Kidney (tissue), 14 donors: ENCODE measurements around the gene MYL10. TPM values are rescaled to one million over a fixed set of nuclear protein-coding genes. Genes with fewer than 3 reads are reported as not detected.

ENCODE experiments used
- DNase-seq, 5 donors: peaks; one replicate each; pipeline ENCODE4 v3.0.0-alpha.2; 2013 to 2020
- FAIRE-seq: peaks from 2 replicates; lab custom pipeline; 2012; peaks lifted over from hg19 to GRCh38; lab: Jason Lieb, UNC
- H3K27ac ChIP-seq, 2 donors: one replicate each; pipeline ENCODE4 v1.7.0; 2013; ENCODE audit warnings: low read depth in 2 of 2, low read length in 2 of 2, inconsistent platforms in 1 of 2
- H3K27me3 ChIP-seq: one replicate; pipeline ENCODE4 v1.7.1; 2013; ENCODE audit warnings: low read length, inconsistent platforms; ENCODE audit not compliant: control insufficient read depth, insufficient read depth
- H3K36me3 ChIP-seq, 3 donors: one replicate each; pipeline versions ENCODE4 v1.7.0 to v1.7.1; 2013; ENCODE audit warnings: low read length in 3 of 3, control low read depth in 1 of 3, inconsistent platforms in 1 of 3; ENCODE audit not compliant: insufficient read depth in 3 of 3, control insufficient read depth in 2 of 3
- H3K4me1 ChIP-seq, 3 donors: one replicate each; pipeline versions ENCODE4 v1.7.0 to v1.7.1; 2013; ENCODE audit warnings: low read length in 3 of 3, inconsistent platforms in 1 of 3, low read depth in 1 of 3; ENCODE audit not compliant: control insufficient read depth in 2 of 3, insufficient read depth in 2 of 3
- H3K4me3 ChIP-seq, 3 donors: one replicate each; pipeline versions ENCODE4 v1.7.0 to v1.8.1; 2013; ENCODE audit warnings: low read length in 3 of 3, control low read depth in 1 of 3, inconsistent platforms in 1 of 3
- H3K9ac ChIP-seq, 3 donors: one replicate each; pipeline versions ENCODE4 v1.7.0 to v1.7.1; 2013; ENCODE audit warnings: low read length in 3 of 3, control low read depth in 1 of 3, inconsistent platforms in 1 of 3
- H3K9me3 ChIP-seq, 3 donors: one replicate each; pipeline versions ENCODE4 v1.7.0 to v1.7.1; 2013; ENCODE audit warnings: low read length in 3 of 3, control low read depth in 1 of 3, inconsistent platforms in 1 of 3; ENCODE audit not compliant: control insufficient read depth in 2 of 3, insufficient read depth in 1 of 3
- intact Hi-C: fragments of 100-400 bp; cut with DNase I; formaldehyde crosslinking; loops from one replicate; pipeline ENCODE4 v1.11.1; 2022
- polyA plus RNA-seq: library from polyadenylated mRNA; stranded (reverse); fragments of 350-450 nt; fragmentation: Illumina TruSeq; extraction: RNeasy Lipid Tissue Mini Kit (QIAGEN cat#74804); gene quantifications from one replicate; pipeline ENCODE4 v1.2.3, GENCODE V29; 2014; ENCODE audit warnings: low read depth, low replicate concordance; ENCODE audit not compliant: insufficient read depth
- total RNA-seq: library from RNA; stranded (reverse); fragmentation: NEBNext Ultra II Directional; extraction: Animal tissue kit (Norgen Biotek cat#: 25700); gene quantifications from one replicate; pipeline ENCODE4 v1.2.1, GENCODE V29; 2021
- TF ChIP-seq, protein P1 (sequence below): IDR thresholded peaks from 3 replicates; pipeline ENCODE4 v1.5.1; 2012; ENCODE audit warnings: mild to moderate bottlenecking, moderate library complexity, borderline replicate concordance; ENCODE audit not compliant: insufficient read depth; ENCODE audit errors: extremely low read depth
- donor health status: control.
- donor health status: control.
- donor health status: control.
- donor health status: control.
- donor health status: control.
- donor health status: DM: yes; HTN: yes; CAD: no.
- donor health status: Normal renal cell carcinoma (clear cell type).

The MYL10 gene
- total and polyA plus RNA-seq, 2 donors from 2014 or later = not detected

DNA sequence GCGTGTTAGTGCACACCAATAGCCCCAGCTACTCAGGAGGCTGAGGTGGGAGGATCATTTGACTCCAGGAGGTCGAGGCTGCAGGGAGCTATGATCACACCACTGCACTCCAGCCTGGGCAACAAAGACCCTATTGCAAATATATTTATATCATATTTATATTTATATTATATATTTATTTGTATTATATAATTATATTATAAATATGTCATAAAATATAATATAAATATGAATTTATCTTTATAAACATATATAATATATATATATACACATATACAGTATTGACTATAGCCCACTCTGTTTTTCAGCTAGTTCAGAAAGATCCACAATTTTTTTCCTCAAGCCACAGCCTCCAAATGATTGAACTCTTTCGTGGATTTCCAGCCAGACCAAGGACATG is 45.3 kb upstream of the MYL10 start:
- Histone ChIP-seq H3K9me3 (peaks cover 0 to 8% (median 0%) of the 10 kb centered on the region in 3 donors), H3K4me1 (peaks cover 0 to 4% (median 0%) of the 10 kb centered on the region in 3 donors), H3K27me3 (no peaks in the 10 kb centered on the region), H3K9ac (no peak overlapping the region), H3K4me3 (no peak overlapping the region), H3K36me3 (no peaks in the 10 kb centered on the region), H3K27ac (no peak overlapping the region)
- FAIRE-seq = no peak
- intact Hi-C loops = no loop called here
- TF ChIP-seq, protein P1, sequence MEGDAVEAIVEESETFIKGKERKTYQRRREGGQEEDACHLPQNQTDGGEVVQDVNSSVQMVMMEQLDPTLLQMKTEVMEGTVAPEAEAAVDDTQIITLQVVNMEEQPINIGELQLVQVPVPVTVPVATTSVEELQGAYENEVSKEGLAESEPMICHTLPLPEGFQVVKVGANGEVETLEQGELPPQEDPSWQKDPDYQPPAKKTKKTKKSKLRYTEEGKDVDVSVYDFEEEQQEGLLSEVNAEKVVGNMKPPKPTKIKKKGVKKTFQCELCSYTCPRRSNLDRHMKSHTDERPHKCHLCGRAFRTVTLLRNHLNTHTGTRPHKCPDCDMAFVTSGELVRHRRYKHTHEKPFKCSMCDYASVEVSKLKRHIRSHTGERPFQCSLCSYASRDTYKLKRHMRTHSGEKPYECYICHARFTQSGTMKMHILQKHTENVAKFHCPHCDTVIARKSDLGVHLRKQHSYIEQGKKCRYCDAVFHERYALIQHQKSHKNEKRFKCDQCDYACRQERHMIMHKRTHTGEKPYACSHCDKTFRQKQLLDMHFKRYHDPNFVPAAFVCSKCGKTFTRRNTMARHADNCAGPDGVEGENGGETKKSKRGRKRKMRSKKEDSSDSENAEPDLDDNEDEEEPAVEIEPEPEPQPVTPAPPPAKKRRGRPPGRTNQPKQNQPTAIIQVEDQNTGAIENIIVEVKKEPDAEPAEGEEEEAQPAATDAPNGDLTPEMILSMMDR = no peak
- DNase-seq = no peak

DNA sequence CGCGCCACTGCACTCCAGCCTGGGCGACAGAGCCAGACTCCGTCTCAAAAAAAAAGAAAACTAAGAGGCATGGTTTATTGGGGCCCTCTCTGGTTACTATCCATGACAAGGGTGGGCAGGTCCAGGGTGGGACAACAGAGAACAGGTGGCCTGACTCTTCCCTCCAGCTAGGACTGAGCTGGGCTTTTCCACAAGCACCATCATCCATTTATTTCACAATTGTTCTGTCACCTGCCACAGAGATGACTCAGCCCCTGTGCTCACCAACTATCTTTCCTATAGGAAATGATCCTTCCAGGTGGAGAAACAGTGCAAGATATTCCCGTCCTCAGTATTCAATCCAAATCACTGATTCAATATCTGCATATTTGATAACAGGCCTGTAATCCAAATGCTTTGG is 44.9 kb upstream of the MYL10 start:
- Histone ChIP-seq H3K36me3 (no peaks in the 10 kb centered on the region), H3K4me3 (no peak overlapping the region), H3K27ac (no peak overlapping the region), H3K27me3 (no peaks in the 10 kb centered on the region), H3K4me1 (peaks cover 0 to 4% (median 0%) of the 10 kb centered on the region in 3 donors), H3K9me3 (peaks cover 0 to 8% (median 0%) of the 10 kb centered on the region in 3 donors), H3K9ac (no peak overlapping the region)
- TF ChIP-seq, protein P1 = no peak
- intact Hi-C loops = no loop called here
- no peak for FAIRE-seq
- no peak for DNase-seq

DNA sequence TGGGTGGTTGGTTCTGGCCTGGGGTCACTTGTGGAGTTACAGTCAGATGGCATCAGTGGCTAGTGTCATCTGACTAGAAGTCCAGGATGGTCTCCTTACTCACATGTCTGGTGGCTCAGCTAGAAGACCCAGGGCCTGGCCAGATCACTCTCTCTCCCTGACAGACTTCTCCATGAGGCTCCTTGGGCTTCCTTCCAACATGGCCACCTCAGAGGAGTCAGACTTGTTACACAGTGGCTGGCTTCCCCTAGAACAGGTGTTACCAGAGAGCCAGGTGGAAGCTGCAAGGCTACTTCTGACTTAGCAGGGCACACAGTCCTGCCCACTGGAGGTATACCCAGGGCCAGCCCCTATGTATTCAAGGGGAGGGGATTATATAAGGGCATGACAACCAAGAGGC is 44.2 kb upstream of the MYL10 start:
- Histone ChIP-seq H3K4me3 (no peak overlapping the region), H3K4me1 (peaks cover 0 to 4% (median 0%) of the 10 kb centered on the region in 3 donors), H3K36me3 (no peaks in the 10 kb centered on the region), H3K9ac (no peak overlapping the region), H3K27me3 (no peaks in the 10 kb centered on the region), H3K27ac (no peak overlapping the region), H3K9me3 (peaks cover 0 to 11% (median 0%) of the 10 kb centered on the region in 3 donors)
- DNase-seq (no peak), FAIRE-seq (no peak)
- intact Hi-C loops = no loop called here
- TF ChIP-seq, protein P1 = no peak
